Stimulated activated CD4-positive, alpha-beta T cell treated with anti-CD3 and anti-CD28 coated beads, Interleukin-12 subunit alpha, Interleukin-12 subunit beta, amount 100 ng/mL, for 48 hours (primary cell): ENCODE results near the gene SPATA13.

Experiments used
- DNase-seq, 3 donors: peaks; one replicate each; pipeline ENCODE4 v3.0.0-alpha.2; 2020; ENCODE audit warnings: low read depth in 2 of 3, low spot score in 1 of 3

Gene SPATA13

DNA sequence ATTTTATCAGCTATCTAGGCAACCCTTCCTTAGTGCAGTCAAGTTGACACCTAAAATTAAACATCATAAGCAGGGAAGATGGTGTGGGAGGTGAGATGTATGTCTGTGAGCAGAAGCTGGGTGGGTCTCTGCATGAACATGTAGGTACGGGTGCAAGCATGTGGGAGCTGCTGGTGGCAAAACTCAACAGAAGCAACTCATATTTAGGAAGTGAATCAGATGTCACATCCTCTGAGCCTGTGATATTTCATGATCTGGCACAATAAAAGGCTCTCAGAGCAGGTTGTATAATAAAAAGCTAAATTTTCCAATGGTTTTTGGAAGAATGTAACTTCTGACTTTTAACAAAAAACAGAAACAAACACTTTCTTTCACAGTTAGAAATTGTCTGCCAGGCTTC, 193.2 kb downstream of the SPATA13 start:
- no peak for DNase-seq

DNA sequence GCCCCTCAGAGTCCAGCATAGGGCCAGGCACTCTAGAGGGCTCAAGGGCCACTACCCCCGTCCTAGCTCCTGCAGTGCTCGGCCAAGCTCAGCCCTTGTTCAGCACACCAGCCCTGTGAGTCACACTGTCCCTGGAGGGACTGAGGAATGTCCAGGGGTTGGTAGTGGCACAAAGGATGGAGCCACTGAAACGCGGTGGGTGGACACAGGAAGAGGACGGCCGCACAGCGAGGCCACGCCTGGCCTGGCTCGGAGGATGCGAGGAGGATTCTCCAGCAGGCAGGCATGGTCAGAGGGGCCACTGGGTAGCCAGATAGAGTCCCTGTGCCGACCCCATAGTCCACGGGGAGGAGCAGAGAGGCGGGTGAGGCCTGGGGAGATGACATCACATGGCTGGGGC, 194.6 kb downstream of the SPATA13 start:
- no peak for DNase-seq

DNA sequence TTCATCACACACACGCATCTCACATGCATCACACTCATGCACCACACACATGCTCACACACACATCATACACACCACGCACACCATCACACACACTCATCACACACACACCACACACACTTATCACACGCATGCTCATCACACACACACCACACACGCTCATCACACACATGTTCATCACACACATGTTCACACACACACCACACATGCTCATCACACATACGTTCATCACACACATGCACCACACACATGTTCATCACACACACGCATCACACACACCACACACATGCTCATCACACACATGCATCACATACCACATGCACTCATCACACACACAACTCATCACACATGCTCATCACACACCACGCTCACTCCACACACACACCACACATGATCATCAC, 195.8 kb downstream of the SPATA13 start:
- DNase-seq = no peak
